Non-pigmented ciliary epithelial cell (primary cell): ENCODE results near the gene EIF4G1.
"Not testable (repeated sequence)": the region's sequence is repeated elsewhere in the genome, so short reads cannot be mapped to it uniquely, and the experiment has no call there.

Experiments
- DNase-seq: peaks from one replicate; pipeline ENCODE4 v3.0.0-alpha.2; 2010; ENCODE audit warnings: low read depth

EIF4G1 gene

GRCh38 chr3:184314363-184314699 lies at the start of gene EIF4G1:
EIF4G1 (plus strand) TSS chr3:184314606; CDS start chr3:184315797, 1,191 bp downstream.
- no peak for DNase-seq

- not testable (repeated sequence) for DNase-seq
Measured at GRCh38 chr3:184267249-184267648, 47.2 kb upstream of the EIF4G1 start.

- no peak for DNase-seq
Measured at GRCh38 chr3:184272269-184272668, 42.1 kb upstream of the EIF4G1 start.

- no peak for DNase-seq
Measured at GRCh38 chr3:184275381-184275701, 39.1 kb upstream of the EIF4G1 start.

- no peak for DNase-seq
Measured at GRCh38 chr3:184275961-184276910, 38.2 kb upstream of the EIF4G1 start, which contains the start of gene ECE2. ECE2 (plus strand) TSS chr3:184276022; CDS start chr3:184276154, 132 bp downstream.

GRCh38 chr3:184277366-184277765 lies 37.0 kb upstream of the EIF4G1 start:
- no peak for DNase-seq

- no peak for DNase-seq
Measured at GRCh38 chr3:184282941-184283340, 31.5 kb upstream of the EIF4G1 start.

- no peak for DNase-seq
Measured at GRCh38 chr3:184283681-184284080, 30.7 kb upstream of the EIF4G1 start.

- no peak for DNase-seq
Measured at GRCh38 chr3:184284696-184285095, 29.7 kb upstream of the EIF4G1 start.

GRCh38 chr3:184289426-184289938 lies 24.9 kb upstream of the EIF4G1 start:
- no peak for DNase-seq

- DNase-seq = no peak
Measured at GRCh38 chr3:184290331-184290730, 24.1 kb upstream of the EIF4G1 start.

GRCh38 chr3:184291044-184291737 lies 23.2 kb upstream of the EIF4G1 start:
- no peak for DNase-seq

- no peak for DNase-seq
Measured at GRCh38 chr3:184291738-184292445, 22.5 kb upstream of the EIF4G1 start.

GRCh38 chr3:184295771-184296170 lies 18.6 kb upstream of the EIF4G1 start:
- no peak for DNase-seq

GRCh38 chr3:184296616-184297015 lies 17.8 kb upstream of the EIF4G1 start:
- DNase-seq = no peak

- DNase-seq = peak; percentile 67
Measured at GRCh38 chr3:184298759-184299487, 15.5 kb upstream of the EIF4G1 start, which contains the start of gene PSMD2. PSMD2 (plus strand) TSS chr3:184299241; CDS start chr3:184299267, 26 bp downstream.

- no peak for DNase-seq
Measured at GRCh38 chr3:184299488-184300377, 14.7 kb upstream of the EIF4G1 start.

- no peak for DNase-seq
Measured at GRCh38 chr3:184300378-184300720, 14.1 kb upstream of the EIF4G1 start.

GRCh38 chr3:184305577-184305976 lies 8.8 kb upstream of the EIF4G1 start:
- no peak for DNase-seq

GRCh38 chr3:184306341-184306972 lies 7.9 kb upstream of the EIF4G1 start:
- DNase-seq = no peak
